ENCODE results near the gene DDX21.
"Not testable (repeated sequence)": the region's sequence is repeated elsewhere in the genome, so short reads cannot be mapped to it uniquely, and the experiment has no call there.

Gene DDX21

DNA sequence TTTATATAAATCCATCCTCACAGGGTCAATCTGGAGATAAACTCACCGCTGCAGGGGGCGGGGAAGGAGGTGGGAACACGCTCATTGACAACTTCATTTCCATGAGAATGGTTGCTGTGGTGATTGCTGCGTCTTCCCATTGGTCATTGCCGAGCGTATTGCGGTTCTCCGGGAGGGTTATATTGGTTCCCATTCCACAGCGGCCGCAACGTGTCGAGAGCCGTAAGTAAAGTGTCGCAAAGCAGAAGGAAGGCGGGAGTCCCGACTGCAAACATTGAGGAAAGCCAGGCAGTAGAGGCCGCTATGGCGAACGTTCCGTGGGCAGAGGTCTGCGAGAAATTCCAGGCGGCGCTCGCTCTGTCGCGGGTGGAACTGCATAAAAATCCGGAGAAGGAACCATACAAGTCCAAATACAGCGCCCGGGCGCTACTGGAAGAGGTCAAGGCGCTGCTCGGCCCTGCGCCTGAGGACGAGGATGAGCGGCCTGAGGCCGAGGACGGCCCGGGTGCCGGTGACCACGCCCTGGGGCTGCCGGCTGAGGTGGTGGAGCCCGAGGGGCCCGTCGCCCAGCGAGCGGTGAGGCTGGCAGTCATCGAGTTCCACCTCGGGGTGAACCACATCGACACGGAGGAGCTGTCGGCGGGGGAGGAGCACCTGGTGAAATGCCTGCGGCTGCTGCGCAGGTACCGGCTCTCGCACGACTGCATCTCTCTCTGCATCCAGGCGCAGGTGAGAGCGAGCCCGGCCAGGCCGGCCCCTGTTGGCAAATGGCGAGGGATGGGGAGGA, 32.8 kb downstream of the DDX21 start, which contains the start of gene KIFBP:
TSS of gene KIFBP (plus strand) at position 274 of the 787 bp plus-strand sequence. CDS start at position 304, 30 bp downstream.
- DNase-seq: peak; percentile 76

DNA sequence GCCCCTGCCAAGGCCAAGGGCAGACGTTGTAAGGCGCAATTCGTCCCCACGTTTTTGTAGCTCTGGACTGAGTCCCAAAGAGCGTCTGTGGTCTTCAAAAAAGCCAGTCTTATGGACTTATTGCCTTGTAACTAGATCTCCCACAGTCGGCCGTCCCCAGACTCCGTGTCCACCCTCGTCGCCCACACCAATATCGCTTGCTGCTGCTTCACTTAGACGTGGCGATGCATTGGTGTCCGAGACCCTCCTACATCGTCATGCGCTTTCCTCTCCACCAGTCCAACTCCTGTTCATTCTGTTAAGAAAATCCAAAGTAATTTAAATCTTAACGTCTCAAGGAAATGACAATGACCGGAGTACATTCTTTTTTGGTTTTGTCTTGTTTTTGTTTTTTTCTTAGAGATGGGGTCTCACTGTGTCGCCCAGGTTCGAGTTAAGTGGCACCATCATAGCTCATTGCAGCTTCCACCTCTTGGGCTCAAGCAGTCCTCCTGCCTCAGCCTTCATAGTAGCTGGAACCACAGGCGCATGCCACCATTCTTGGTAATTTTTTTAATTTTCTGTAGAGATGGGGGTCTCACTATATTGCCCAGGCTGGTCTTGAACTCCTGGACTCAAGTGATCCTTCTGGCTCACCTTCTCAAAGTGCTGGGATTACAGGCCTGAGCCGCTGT, 33.5 kb downstream of the DDX21 start:
- DNase-seq: no peak

DNA sequence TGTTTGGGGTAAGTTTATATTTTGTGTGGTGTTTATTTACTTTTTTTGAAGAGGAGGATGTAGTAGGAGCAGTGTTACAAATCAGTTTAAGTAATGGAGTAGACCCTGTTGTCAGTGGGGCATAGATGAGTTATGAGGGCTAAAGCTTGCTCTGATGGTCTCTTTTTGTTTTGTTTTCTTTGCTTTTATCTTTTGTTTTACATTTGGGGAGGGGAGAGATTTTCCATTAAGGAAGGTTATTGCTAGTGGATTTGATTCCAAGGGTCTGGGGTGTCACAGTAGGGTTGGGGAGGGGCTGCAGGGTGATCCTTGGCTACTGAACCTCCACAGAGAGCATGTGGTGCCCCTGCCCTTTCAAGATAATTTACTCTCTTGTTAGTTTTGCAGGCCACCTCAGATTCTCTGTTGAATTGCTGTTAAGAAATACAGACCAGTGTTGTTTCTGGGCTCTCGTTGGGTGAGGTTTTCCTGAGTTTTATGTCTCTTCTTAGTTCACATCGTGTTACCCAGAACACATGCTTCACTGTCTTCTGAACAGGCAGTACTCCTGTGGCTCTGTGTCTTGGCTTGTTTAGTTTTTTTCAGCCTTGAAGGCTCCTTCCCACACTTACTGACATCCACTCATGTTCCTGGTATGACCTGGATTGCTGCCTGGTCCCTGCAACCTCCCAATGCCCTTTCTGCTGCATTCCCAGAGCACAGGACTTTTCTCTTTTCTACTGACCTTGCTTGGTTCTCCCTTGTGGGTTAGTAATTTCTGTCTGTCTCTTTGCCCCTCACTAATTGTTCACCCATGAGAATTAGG, 36.9 kb downstream of the DDX21 start:
- no peak for DNase-seq

DNA sequence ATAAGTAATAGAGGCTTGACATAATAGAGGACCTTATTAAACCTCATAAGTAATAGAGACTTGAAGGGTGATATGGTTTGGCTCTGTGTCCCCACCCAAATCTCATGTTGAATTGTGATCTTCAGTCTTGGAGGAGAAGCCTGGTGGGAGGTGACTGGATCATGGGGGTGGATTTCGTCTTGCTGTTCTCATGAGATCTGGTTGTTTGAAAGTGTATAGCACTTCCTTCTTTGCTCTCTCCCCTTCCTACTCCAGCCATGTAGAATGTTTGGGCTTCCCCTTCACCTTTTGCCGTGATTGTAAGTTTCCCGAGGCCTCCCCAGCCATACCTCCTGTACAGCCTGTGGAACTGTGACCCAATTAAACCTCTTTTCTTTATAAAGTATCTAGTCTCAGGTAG, 41.2 kb downstream of the DDX21 start:
- DNase-seq: no peak

DNA sequence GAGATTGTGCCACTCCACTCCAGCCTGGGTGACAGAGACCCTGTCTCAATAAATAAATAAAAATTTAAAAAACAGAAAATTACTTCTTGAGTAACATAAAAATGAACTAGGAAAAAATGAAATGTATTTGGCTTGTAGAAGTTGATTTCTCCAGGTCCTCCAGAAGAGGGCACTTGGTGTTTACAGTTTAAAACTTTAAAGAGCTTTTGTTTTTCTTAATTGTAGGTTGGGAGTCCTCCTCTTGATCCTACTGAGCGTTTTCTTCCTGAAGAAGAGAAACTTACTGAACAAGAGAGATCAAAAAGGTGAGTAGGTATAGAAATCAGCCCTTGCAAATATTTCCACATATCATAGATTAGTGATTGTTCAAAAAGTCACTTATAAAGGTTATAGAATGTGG, 48.9 kb downstream of the DDX21 start:
- DNase-seq: no peak

DNA sequence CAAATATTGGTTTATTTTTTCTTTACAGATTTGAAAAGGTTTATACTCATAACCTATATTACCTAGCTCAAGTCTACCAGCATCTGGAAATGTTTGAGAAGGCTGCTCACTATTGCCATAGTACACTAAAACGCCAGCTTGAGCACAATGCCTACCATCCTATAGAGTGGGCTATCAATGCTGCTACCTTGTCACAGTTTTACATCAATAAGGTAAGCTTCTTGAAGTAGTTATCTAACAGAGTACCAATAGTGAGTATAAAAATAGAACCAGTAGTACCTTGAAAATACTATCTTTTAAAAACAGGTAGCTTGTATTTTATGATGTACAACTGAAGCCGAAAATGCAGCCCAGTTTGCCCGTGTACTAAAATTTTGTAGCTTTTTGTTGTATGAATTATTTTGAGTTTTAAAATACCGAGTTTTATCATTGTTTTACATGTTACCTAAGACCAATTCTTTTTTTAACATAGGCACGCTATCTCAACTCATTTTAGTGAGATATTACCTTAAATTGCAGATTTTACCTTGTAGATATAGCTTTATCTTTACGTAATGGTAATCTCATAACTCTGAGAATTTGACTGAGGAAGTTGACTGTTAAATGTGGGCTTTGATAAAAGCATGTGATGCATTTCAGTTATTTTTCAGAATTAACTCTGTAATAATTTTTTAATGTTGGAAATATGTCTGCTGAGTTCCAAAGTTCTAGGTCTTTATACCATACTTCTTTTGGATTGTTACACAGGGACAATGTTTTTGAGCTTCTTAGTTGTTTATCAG, 49.9 kb downstream of the DDX21 start:
- DNase-seq: no peak

DNA sequence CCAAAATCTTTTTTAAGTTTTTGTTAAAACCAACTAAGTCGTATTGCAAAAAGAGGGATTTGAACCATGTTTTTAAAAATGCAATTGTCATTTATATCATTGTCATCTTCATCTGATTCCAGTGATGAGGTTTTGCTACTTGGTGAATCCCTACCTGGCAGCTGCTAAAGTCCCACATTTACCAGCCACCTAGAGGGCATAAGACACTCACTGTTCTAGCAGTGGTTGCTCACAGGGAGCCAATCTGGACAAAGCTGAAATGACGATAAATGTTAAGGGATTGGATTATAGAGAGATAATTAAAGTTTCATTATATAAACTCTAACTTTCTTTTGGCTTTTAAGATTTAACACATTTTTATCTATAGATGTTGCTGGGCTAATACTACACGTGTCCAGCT, 51.3 kb downstream of the DDX21 start:
- no peak for DNase-seq

DNA sequence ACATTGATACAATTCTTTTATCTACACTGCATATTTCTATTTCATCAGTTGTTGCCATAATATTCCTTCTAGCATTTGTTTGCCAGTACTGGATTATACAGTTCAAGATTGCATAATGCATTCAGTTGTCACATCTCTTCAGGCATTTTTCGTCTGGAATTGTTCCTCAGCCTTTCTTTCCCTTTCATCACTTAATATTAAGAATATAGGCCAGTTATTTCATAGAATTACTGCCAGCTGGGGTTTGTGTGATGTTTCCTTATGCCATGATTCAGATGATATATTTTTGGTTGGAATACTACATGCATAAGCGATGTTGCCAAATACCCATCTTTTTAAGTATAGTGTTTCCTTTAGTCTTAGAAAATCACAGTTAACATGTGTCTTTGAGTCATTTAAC, 53.4 kb downstream of the DDX21 start:
- DNase-seq: no peak

DNA sequence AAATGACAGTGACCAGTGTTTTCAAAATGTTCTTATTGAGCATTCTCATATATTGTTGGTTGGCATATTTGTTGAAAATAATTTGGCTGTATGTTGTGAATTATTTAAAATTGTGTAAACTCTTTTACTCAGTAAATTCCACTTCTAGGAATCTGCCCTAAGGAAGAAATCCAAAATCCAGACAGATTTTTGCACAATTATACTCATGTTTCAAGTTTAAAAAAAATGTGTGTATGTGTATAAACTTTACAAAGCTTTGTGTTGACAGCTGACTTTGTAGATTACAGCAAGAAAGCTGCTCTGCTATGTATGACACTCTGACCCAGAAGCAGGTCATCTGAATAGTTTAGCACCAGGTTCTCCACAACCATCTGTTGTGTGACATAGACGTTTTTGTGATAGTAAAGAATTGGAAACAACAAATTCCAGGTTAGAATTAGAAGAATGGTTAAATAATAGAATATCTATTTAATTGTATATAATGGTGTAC, 54.2 kb downstream of the DDX21 start:
- DNase-seq: no peak

DNA sequence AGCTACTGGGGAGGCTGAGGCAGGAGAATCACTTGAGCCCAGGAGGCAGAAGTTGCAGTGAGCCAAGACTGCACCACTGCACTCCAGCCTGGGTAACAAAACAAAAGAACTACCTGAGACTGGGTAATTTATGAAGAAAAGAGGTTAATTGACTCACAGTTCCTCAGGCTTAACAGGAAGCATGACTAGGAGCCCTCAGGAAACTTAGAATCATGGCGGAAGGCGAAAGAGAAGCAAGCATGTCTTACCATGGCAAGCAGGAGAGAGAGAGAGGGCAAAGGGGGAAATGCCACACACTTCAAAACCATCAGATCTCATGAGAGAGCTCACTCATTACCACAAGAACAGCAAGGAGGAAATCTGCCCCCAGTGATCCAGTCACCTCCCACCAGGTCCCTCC, 56.8 kb downstream of the DDX21 start:
- DNase-seq: not testable (repeated sequence)

DNA sequence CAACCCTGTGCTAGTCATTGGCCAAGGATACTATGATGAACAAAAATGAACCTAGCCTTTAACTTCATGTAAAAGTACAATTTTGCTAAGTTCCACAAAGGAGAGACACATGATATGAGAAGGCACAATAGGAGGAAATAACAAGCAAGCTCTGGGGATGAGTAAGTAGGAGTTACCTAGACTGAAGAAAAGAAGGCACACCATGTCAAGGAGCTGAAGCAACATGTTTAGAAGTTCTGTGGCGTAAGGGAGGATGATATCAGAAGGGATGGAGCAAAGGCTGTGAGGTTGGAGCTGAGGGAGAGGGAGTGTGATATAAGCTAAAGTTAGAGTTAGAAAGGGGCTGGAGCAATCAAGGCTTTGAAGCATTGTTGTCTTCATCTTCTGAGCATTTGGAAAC, 58.2 kb downstream of the DDX21 start:
- DNase-seq: no peak

DNA sequence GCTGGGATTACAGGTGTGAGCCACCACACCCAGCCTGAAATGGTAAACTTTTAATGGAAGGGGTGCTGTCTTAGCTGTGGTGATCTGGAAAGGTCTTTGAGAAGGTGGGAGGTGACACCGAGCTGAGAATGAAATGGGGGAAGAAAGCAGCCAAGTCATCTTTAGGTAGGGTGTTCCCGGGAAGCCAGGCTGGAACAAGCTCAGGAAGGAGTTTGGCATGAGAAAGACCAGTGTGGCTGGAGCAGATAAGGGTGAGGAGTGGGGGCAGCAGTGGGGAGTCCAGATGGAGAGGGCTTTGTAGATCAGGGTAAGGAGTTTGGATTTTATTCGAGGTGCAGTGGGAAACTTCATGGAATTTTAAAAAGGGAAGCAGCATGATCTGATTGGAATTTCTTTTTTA, 62.6 kb downstream of the DDX21 start:
- DNase-seq: no peak

DNA sequence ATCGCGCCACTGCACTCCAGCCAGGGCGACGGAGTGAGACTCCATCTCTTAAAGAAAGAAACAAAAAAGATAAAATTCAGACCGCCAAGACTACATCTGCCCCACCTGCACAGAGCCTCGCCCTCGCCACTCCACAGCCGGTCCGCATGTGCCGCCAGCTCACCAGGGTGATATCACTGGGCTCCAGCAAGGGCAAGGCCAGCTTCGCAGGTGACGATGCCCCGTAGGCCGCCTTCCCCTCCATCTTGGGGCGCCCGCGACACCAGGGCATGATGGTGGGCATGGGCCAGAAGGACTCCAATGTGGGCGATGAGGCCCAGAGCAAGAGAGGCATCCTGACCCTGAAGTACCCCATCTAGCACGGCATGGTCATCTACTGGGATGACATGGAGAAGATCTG, 66.6 kb downstream of the DDX21 start:
- DNase-seq: no peak

DNA sequence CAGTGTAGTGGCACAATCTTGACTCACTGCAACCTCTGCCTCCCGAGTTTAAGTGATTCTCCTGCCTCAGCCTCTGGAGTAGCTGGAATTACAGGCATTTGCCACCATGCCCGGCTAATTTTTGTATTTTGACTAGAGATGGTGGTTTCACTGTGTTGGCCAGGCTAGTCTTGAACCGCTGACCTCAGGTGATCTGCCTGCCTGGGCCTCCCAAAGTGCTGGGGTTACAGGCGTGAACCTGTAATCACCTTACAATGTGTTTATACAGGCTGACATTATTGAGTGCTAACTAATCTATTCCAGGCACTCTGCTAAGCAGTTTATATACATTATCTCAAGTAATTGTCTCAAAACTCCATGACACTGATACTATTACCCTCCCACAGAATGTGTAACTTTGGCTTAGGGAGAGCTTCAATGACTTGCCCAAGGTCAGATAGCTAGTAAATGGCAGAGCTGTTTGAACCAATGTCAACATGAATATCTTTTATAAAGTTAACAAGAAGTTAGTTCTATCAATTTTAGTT, 69.5 kb downstream of the DDX21 start:
- DNase-seq: no peak

DNA sequence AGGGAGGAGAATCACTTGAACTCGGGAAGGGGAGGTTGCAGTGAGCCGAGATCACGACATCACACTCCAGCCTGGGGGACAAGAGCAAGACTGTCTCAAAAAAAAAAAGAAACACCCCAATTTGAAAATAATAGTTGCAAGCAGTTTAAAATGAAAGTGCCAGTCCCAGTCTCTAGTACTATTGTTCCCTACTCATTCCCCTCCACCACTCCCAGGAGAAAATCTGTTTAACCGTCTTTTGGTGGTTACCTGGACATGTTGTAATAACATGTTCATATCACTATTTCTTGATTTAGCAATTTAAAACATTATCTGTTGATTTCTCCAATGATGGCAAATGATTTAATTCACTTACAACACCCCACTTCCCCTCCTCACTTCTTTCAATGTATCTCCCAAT, 77.3 kb downstream of the DDX21 start:
- DNase-seq: no peak

Data from effector CD4-positive, alpha-beta T cell (primary cell).